ENCODE results near the gene TMEM213. TPM values are rescaled to one million over a fixed set of nuclear protein-coding genes. Genes with fewer than 3 reads are reported as not detected.

Gene TMEM213
- total RNA-seq, 1 experiment from 2014 or later = not detected

DNA sequence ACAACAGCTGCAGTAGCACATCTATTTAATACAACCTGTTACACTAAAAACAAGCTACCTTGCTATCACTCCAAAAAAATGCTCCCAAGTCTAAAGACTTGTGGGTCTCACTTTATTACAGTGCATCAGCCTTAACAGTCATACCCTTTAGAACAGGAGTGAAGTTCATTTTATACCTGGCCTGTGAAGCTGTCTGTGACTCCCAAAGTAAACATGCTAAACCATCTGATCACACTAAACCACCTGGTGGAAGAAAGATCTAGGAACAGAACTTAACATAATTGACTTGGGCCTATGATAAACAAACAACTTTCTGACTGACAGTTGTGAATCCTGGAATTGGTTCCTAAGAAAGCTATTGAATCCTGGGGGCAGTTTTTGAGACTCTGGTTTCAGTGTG, 81.1 kb downstream of the TMEM213 start:
- Histone ChIP-seq H3K79me2 (ENCODE audit: low read depth) (no peaks in the 10 kb centered on the region), H2AFZ (no peak overlapping the region), H3K36me3 (ENCODE audit: low read depth) (0 out of 2 replicates have a peak, but pooled peaks cover 6% of the 10 kb centered on the region), H4K20me1 (ENCODE audit: insufficient read depth) (no peaks in the 10 kb centered on the region), H3K4me3 (no peak overlapping the region), H3K27me3 (ENCODE audit: insufficient read depth, low read depth) (no peaks in the 10 kb centered on the region), H3K4me1 (replicated peaks; ENCODE audit: insufficient read depth) (peaks cover 21% of the 10 kb centered on the region), H3K9me3 (ENCODE audit: insufficient read depth, low read depth) (no peaks in the 10 kb centered on the region), H3K9me2 (ENCODE audit: insufficient read depth) (no peaks in the 10 kb centered on the region), H3K4me2 (no peak overlapping the region), H3F3A (ENCODE audit: insufficient read depth, low read depth) (peaks cover 23% of the 10 kb centered on the region), H3K27ac (no peak overlapping the region)
- TF ChIP-seq EZH2 (IDR thresholded peaks at IDR 0.05; ENCODE audit: low read depth) = no peak
- TF ChIP-seq, protein P1, sequence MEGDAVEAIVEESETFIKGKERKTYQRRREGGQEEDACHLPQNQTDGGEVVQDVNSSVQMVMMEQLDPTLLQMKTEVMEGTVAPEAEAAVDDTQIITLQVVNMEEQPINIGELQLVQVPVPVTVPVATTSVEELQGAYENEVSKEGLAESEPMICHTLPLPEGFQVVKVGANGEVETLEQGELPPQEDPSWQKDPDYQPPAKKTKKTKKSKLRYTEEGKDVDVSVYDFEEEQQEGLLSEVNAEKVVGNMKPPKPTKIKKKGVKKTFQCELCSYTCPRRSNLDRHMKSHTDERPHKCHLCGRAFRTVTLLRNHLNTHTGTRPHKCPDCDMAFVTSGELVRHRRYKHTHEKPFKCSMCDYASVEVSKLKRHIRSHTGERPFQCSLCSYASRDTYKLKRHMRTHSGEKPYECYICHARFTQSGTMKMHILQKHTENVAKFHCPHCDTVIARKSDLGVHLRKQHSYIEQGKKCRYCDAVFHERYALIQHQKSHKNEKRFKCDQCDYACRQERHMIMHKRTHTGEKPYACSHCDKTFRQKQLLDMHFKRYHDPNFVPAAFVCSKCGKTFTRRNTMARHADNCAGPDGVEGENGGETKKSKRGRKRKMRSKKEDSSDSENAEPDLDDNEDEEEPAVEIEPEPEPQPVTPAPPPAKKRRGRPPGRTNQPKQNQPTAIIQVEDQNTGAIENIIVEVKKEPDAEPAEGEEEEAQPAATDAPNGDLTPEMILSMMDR (conservative IDR thresholded peaks at IDR 0.05) = no peak
- CTCF ChIA-PET = no interaction called here
- intact Hi-C loops (cut with micrococcal nuclease; ENCODE audit: unreplicated experiment) = no loop called here
- BruUV-seq (replicated peaks) = no TSS peak
- no peak for DNase-seq
- POLR2A ChIA-PET (ENCODE audit: unreplicated experiment) = no interaction called here

DNA sequence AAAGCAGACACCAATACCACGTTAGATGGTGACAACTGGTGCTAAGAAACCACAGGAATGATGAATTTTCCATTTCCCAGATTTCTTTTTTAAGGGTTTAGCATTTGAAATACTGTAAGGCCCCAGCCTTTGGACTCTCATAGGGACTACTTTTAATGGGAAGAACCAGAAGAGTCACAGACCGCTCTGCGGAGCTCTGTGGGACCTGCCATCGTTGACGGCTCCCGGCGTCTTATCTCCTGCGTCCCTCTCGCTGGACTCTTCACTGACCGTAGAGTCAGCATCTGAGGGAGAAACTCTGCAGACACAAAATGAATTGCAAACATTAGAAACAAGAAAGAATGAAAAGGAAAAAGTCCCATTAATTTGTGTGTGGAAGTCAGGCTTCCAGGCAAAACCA, 81.6 kb downstream of the TMEM213 start:
- ChIA-PET CTCF (no interaction called here), POLR2A (ENCODE audit: unreplicated experiment) (no interaction called here)
- intact Hi-C loops (cut with micrococcal nuclease; ENCODE audit: unreplicated experiment) = no loop called here
- H3K27me3 ChIP-seq (ENCODE audit: insufficient read depth, low read depth) = no peaks in the 10 kb centered on the region
- H4K20me1 ChIP-seq (ENCODE audit: insufficient read depth) = no peaks in the 10 kb centered on the region
- no peak for DNase-seq
- peaks cover 23% of the 10 kb centered on the region for H3F3A ChIP-seq (ENCODE audit: insufficient read depth, low read depth)
- no peak overlapping the region for H3K4me2 ChIP-seq
- no peak overlapping the region for H3K4me3 ChIP-seq
- H3K9me3 ChIP-seq (ENCODE audit: insufficient read depth, low read depth) = no peaks in the 10 kb centered on the region
- TF ChIP-seq, protein P1 (conservative IDR thresholded peaks at IDR 0.05) = no peak
- TF ChIP-seq EZH2 (IDR thresholded peaks at IDR 0.05; ENCODE audit: low read depth) = no peak
- H3K9me2 ChIP-seq (ENCODE audit: insufficient read depth) = no peaks in the 10 kb centered on the region
- H2AFZ ChIP-seq = no peak overlapping the region
- H3K79me2 ChIP-seq (ENCODE audit: low read depth) = no peaks in the 10 kb centered on the region
- peaks cover 21% of the 10 kb centered on the region for H3K4me1 ChIP-seq (replicated peaks; ENCODE audit: insufficient read depth)
- BruUV-seq (replicated peaks) = no TSS peak
- H3K27ac ChIP-seq = no peak overlapping the region
- 0 out of 2 replicates have a peak, but pooled peaks cover 6% of the 10 kb centered on the region for H3K36me3 ChIP-seq (ENCODE audit: low read depth)

DNA sequence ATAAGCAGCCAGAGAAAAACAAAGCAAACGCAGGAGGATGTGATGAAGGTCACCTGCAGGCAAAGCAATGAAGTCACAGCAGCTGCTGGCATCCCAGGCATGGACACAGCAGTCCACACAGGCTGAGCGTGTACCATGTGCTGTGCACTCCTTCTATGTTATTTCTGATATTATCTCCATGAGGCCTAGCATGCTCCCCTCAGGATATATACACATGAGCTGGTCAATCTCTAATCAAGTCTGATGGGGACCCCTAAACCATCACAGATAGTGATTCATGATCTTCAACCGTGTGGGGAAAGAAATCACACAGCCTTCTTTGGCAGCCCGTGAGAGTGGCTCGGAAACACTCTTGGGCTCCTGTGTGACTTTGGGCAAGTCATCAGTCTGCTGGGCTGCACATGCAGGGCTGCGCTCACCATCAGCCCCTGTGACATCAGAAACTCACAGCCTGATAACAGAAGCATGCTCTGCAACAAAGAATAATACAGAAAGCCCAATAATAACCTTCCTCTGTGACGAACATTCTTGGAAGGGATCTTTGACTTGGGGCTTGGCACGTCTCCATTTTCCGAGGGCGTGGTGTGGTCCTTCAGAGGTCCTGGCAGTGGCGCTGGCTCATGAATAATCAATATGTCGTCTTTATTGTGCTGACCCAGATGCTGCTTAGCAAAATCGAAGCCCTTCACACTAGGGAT, 83.2 kb downstream of the TMEM213 start:
- no peaks in the 10 kb centered on the region for H3K9me2 ChIP-seq (ENCODE audit: insufficient read depth)
- intact Hi-C loops (cut with micrococcal nuclease; ENCODE audit: unreplicated experiment) = loop anchor here (10.0 kb wide), 1 partner anchor 464 kb away; the partner anchor contains the start of gene FMC1
- ChIA-PET CTCF (no interaction called here), POLR2A (ENCODE audit: unreplicated experiment) (no interaction called here)
- H3K9me3 ChIP-seq (ENCODE audit: insufficient read depth, low read depth) = no peaks in the 10 kb centered on the region
- peaks cover 9% of the 10 kb centered on the region for H3K4me1 ChIP-seq (replicated peaks; ENCODE audit: insufficient read depth)
- TF ChIP-seq, protein P1 (conservative IDR thresholded peaks at IDR 0.05) = no peak
- no peak for TF ChIP-seq EZH2 (IDR thresholded peaks at IDR 0.05; ENCODE audit: low read depth)
- no peak overlapping the region for H3K4me3 ChIP-seq
- DNase-seq = no peak
- H3K27me3 ChIP-seq (ENCODE audit: insufficient read depth, low read depth) = no peaks in the 10 kb centered on the region
- no peak overlapping the region for H2AFZ ChIP-seq
- no peak overlapping the region for H3K4me2 ChIP-seq
- H4K20me1 ChIP-seq (ENCODE audit: insufficient read depth) = no peaks in the 10 kb centered on the region
- peaks cover 13% of the 10 kb centered on the region for H3F3A ChIP-seq (ENCODE audit: insufficient read depth, low read depth)
- H3K36me3 ChIP-seq (ENCODE audit: low read depth) = 0 out of 2 replicates have a peak, but pooled peaks cover 6% of the 10 kb centered on the region
- H3K79me2 ChIP-seq (ENCODE audit: low read depth) = no peaks in the 10 kb centered on the region
- no peak overlapping the region for H3K27ac ChIP-seq
- no TSS peak for BruUV-seq (replicated peaks)
